Uterus (tissue), 2 donors: ENCODE measurements around the gene OSBP.

Experiments used
- CTCF ChIP-seq, 4 experiments: fragments of 200-600 bp in 2 of 4; fragments of 450-650 bp in 2 of 4; sonication (generic) in 2 of 4; IDR thresholded peaks; one replicate each; pipeline ENCODE4 v1.5.1; 2016 to 2019; ENCODE audit warnings: antibody characterized with exemption in 4 of 4, mild to moderate bottlenecking in 2 of 4, moderate library complexity in 1 of 4
- POLR2A ChIP-seq, 2 donors: fragments of 450-650 bp; IDR thresholded peaks; one replicate each; pipeline ENCODE4 v1.6.1; 2016; ENCODE audit warnings: antibody characterized with exemption in 2 of 2, mild to moderate bottlenecking in 1 of 2, moderate library complexity in 1 of 2

GRCh38 chr11:59560702-59561473 lies 54.7 kb downstream of the OSBP start:
- TF ChIP-seq POLR2A (IDR thresholded peaks at IDR 0.05): peak in 1 of 2 donors; percentile 41
- no peak for TF ChIP-seq CTCF (IDR thresholded peaks at IDR 0.05)
